KMS-11 (cell line): ENCODE results near the gene PTK6.

Experiments
- H2AFZ ChIP-seq: fragments of 200-600 bp; sonication (generic); 2 replicates; pipeline ENCODE4 v1.6.1; 2016; ENCODE audit warnings: antibody characterized with exemption, mixed run types, low read depth
- H3K27ac ChIP-seq: fragments of 200-600 bp; sonication (generic); 2 replicates; pipeline ENCODE4 v1.6.1; 2016; ENCODE audit warnings: mild to moderate bottlenecking, mixed run types
- H3K27me3 ChIP-seq: fragments of 200-600 bp; sonication (generic); 2 replicates; pipeline ENCODE4 v1.6.1; 2017; ENCODE audit warnings: mild to moderate bottlenecking, low read depth, mixed run types, moderate library complexity; ENCODE audit not compliant: insufficient read depth
- H3K36me3 ChIP-seq: fragments of 200-600 bp; sonication (generic); 2 replicates; pipeline ENCODE4 v1.6.1; 2017; ENCODE audit warnings: mild to moderate bottlenecking, mixed run types; ENCODE audit not compliant: insufficient read depth
- H3K4me1 ChIP-seq: fragments of 200-600 bp; sonication (generic); 2 replicates; pipeline ENCODE4 v1.6.1; 2016; ENCODE audit warnings: mild to moderate bottlenecking, low read depth, mixed run types; ENCODE audit not compliant: poor library complexity, severe bottlenecking
- H3K4me2 ChIP-seq: fragments of 200-600 bp; sonication (generic); 2 replicates; pipeline ENCODE4 v1.7.0; 2016; ENCODE audit warnings: mild to moderate bottlenecking, mixed run types
- H3K4me3 ChIP-seq: fragments of 200-600 bp; sonication (generic); IDR thresholded peaks from 2 replicates; pipeline ENCODE4 v1.6.1; 2017; ENCODE audit warnings: low read depth, low read length, mixed read lengths; ENCODE audit not compliant: insufficient read depth
- H3K79me2 ChIP-seq: fragments of 200-600 bp; sonication (generic); 2 replicates; pipeline ENCODE4 v1.6.1; 2016; ENCODE audit warnings: low read depth, mixed run types; ENCODE audit not compliant: insufficient read depth
- H3K9ac ChIP-seq: fragments of 200-600 bp; sonication (generic); 2 replicates; pipeline ENCODE4 v1.6.1; 2016; ENCODE audit warnings: mild to moderate bottlenecking, mixed run types
- H4K20me1 ChIP-seq: fragments of 200-600 bp; sonication (generic); 2 replicates; pipeline ENCODE4 v1.6.1; 2016; ENCODE audit warnings: mild to moderate bottlenecking, mixed run types; ENCODE audit not compliant: insufficient read depth
- CTCF ChIP-seq: fragments of 200-600 bp; sonication (generic); conservative IDR thresholded peaks from 2 replicates; pipeline ENCODE4 v1.6.1; 2017; ENCODE audit warnings: low read depth, mild to moderate bottlenecking, antibody characterized with exemption, low read length, moderate library complexity, mixed read lengths

The PTK6 gene

GRCh38 chr20:63505281-63505680, 31.9 kb downstream of the PTK6 start:
- H2AFZ ChIP-seq: no peak overlapping the region
- H3K79me2 ChIP-seq: no peaks in the 10 kb centered on the region
- peaks cover 3% of the 10 kb centered on the region for H3K4me1 ChIP-seq
- no peak for TF ChIP-seq CTCF
- no peak overlapping the region for H3K4me3 ChIP-seq
- no peak overlapping the region for H3K4me2 ChIP-seq
- no peak overlapping the region for H3K9ac ChIP-seq
- no peak overlapping the region for H3K27ac ChIP-seq
- peaks cover 95% of the 10 kb centered on the region for H3K27me3 ChIP-seq
- no peaks in the 10 kb centered on the region for H3K36me3 ChIP-seq
- no peaks in the 10 kb centered on the region for H4K20me1 ChIP-seq

- no peaks in the 10 kb centered on the region for H3K79me2 ChIP-seq
- H3K27ac ChIP-seq: no peak overlapping the region
- H4K20me1 ChIP-seq: no peaks in the 10 kb centered on the region
- no peak overlapping the region for H3K9ac ChIP-seq
- peaks cover 91% of the 10 kb centered on the region for H3K27me3 ChIP-seq
- no peak overlapping the region for H2AFZ ChIP-seq
- H3K36me3 ChIP-seq: no peaks in the 10 kb centered on the region
- TF ChIP-seq CTCF: no peak
- no peak overlapping the region for H3K4me2 ChIP-seq
- H3K4me3 ChIP-seq: no peak overlapping the region
- peaks cover 3% of the 10 kb centered on the region for H3K4me1 ChIP-seq
Observed at GRCh38 chr20:63504642-63505041, 32.5 kb downstream of the PTK6 start.

- H3K9ac ChIP-seq: no peak overlapping the region
- H3K27me3 ChIP-seq: peaks cover 83% of the 10 kb centered on the region
- no peak for TF ChIP-seq CTCF
- H3K4me3 ChIP-seq: no peak overlapping the region
- H3K36me3 ChIP-seq: no peaks in the 10 kb centered on the region
- no peak overlapping the region for H2AFZ ChIP-seq
- H3K4me2 ChIP-seq: no peak overlapping the region
- H4K20me1 ChIP-seq: no peaks in the 10 kb centered on the region
- no peaks in the 10 kb centered on the region for H3K79me2 ChIP-seq
- peaks cover 3% of the 10 kb centered on the region for H3K4me1 ChIP-seq
- H3K27ac ChIP-seq: no peak overlapping the region
Observed at GRCh38 chr20:63503524-63503923, 33.7 kb downstream of the PTK6 start.

- Histone ChIP-seq H3K4me2 (no peak overlapping the region), H3K9ac (no peak overlapping the region), H3K27ac (no peak overlapping the region), H4K20me1 (no peaks in the 10 kb centered on the region), H3K4me1 (peaks cover 3% of the 10 kb centered on the region), H3K36me3 (no peaks in the 10 kb centered on the region), H3K79me2 (no peaks in the 10 kb centered on the region), H3K27me3 (peaks cover 82% of the 10 kb centered on the region), H3K4me3 (no peak overlapping the region), H2AFZ (no peak overlapping the region)
- TF ChIP-seq CTCF: no peak
Observed at GRCh38 chr20:63502671-63503172, 34.5 kb downstream of the PTK6 start.
